Astrocyte of the cerebellum (primary cell): ENCODE results near the gene ASZ1.

Experiments
- DNase-seq: peaks from one replicate; pipeline ENCODE4 v3.0.0-alpha.2; 2011; ENCODE audit warnings: low read depth
- H3K4me3 ChIP-seq: 2 replicates; pipeline ENCODE4 v1.5.1; 2011; ENCODE audit warnings: mild to moderate bottlenecking, low read depth, low read length, moderate library complexity
- CTCF ChIP-seq: IDR thresholded peaks from 2 replicates; pipeline ENCODE4 v1.5.1; 2012; ENCODE audit warnings: low read length, low read depth, moderate library complexity, mild to moderate bottlenecking; ENCODE audit errors: missing control alignments
- in situ Hi-C: cut with HindIII; loops from 2 replicates; pipeline ENCODE4 v1.10.0; 2017; ENCODE audit warnings: low sequenced_read_pairs

Gene ASZ1

GRCh38 chr7:117403737-117404136 lies 23.6 kb downstream of the ASZ1 start:
- H3K4me3 ChIP-seq = no peak overlapping the region
- in situ Hi-C loops = no loop called here
- DNase-seq = no peak
- TF ChIP-seq CTCF = no peak

- in situ Hi-C loops = no loop called here
- H3K4me3 ChIP-seq = no peak overlapping the region
- no peak for DNase-seq
- no peak for TF ChIP-seq CTCF
These were observed 25.2 kb downstream of the ASZ1 start for GRCh38 chr7:117402109-117402508.

- H3K4me3 ChIP-seq = no peak overlapping the region
- no peak for DNase-seq
- peak; percentile 57 for TF ChIP-seq CTCF
- in situ Hi-C loops = no loop called here
These were observed 25.8 kb downstream of the ASZ1 start for GRCh38 chr7:117401293-117402002.

GRCh38 chr7:117399820-117400422 lies 27.4 kb downstream of the ASZ1 start:
- no peak overlapping the region for H3K4me3 ChIP-seq
- peak; percentile 2 for TF ChIP-seq CTCF
- no peak for DNase-seq
- in situ Hi-C loops = no loop called here

GRCh38 chr7:117395743-117396142 lies 31.6 kb downstream of the ASZ1 start:
- no peak overlapping the region for H3K4me3 ChIP-seq
- DNase-seq = no peak
- TF ChIP-seq CTCF = no peak
- in situ Hi-C loops = no loop called here

GRCh38 chr7:117393781-117394180 lies 33.5 kb downstream of the ASZ1 start:
- TF ChIP-seq CTCF = no peak
- no peak for DNase-seq
- no peak overlapping the region for H3K4me3 ChIP-seq
- in situ Hi-C loops = no loop called here

- no peak overlapping the region for H3K4me3 ChIP-seq
- in situ Hi-C loops = no loop called here
- TF ChIP-seq CTCF = no peak
- DNase-seq = no peak
These were observed 37.4 kb downstream of the ASZ1 start for GRCh38 chr7:117389871-117390270.
